Esophagus squamous epithelium (tissue), 4 donors: Measurements from ENCODE around the gene GRK5.

Experiments
- POLR2A ChIP-seq, 4 donors: fragments of 450-650 bp; IDR thresholded peaks; one replicate each; pipeline ENCODE4 v1.6.1; 2017; ENCODE audit warnings: antibody characterized with exemption in 4 of 4, mild to moderate bottlenecking in 4 of 4, moderate library complexity in 3 of 4
- TF ChIP-seq, protein P1 (sequence below), 6 experiments: fragments of 450-650 bp in 4 of 6; fragments of 200-600 bp in 2 of 6; sonication (generic) in 2 of 6; IDR thresholded peaks; one replicate each; pipeline ENCODE4 v1.5.1; 2016 to 2019; ENCODE audit warnings: antibody characterized with exemption in 6 of 6, mild to moderate bottlenecking in 4 of 6, moderate library complexity in 4 of 6

- TF ChIP-seq, protein P1, sequence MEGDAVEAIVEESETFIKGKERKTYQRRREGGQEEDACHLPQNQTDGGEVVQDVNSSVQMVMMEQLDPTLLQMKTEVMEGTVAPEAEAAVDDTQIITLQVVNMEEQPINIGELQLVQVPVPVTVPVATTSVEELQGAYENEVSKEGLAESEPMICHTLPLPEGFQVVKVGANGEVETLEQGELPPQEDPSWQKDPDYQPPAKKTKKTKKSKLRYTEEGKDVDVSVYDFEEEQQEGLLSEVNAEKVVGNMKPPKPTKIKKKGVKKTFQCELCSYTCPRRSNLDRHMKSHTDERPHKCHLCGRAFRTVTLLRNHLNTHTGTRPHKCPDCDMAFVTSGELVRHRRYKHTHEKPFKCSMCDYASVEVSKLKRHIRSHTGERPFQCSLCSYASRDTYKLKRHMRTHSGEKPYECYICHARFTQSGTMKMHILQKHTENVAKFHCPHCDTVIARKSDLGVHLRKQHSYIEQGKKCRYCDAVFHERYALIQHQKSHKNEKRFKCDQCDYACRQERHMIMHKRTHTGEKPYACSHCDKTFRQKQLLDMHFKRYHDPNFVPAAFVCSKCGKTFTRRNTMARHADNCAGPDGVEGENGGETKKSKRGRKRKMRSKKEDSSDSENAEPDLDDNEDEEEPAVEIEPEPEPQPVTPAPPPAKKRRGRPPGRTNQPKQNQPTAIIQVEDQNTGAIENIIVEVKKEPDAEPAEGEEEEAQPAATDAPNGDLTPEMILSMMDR (IDR thresholded peaks at IDR 0.05): no peak
- no peak for TF ChIP-seq POLR2A (IDR thresholded peaks at IDR 0.05)
Measured at GRCh38 chr10:119360181-119360921, 153.0 kb downstream of the GRK5 start.
